Uterus (tissue), 4 donors: ENCODE data around the gene GRIN2C. TPM values are rescaled to one million over a fixed set of nuclear protein-coding genes. Genes with fewer than 3 reads are reported as not detected.

ENCODE experiments used
- DNase-seq, 2 donors: peaks; one replicate each; pipeline ENCODE4 v3.0.0-alpha.2; 2019 to 2020
- H3K27ac ChIP-seq, 2 donors: fragments of 200-600 bp; sonication (generic); 1 replicate in 1 of 2; 2 replicates in 1 of 2; pipeline ENCODE4 v1.5.1; 2016 to 2018
- H3K27me3 ChIP-seq, 2 donors: fragments of 200-600 bp; sonication (generic); one replicate each; pipeline ENCODE4 v1.5.1; 2018 to 2019; ENCODE audit warnings: control low read depth in 1 of 2
- H3K36me3 ChIP-seq, 2 donors: fragments of 200-600 bp; sonication (generic); one replicate each; pipeline ENCODE4 v1.5.1; 2019; ENCODE audit warnings: control low read depth in 1 of 2
- H3K4me1 ChIP-seq, 2 donors: fragments of 200-600 bp; sonication (generic); one replicate each; pipeline ENCODE4 v1.5.1; 2018 to 2019; ENCODE audit warnings: control low read depth in 1 of 2
- H3K4me3 ChIP-seq, 2 donors: fragments of 200-600 bp; sonication (generic); 1 replicate in 1 of 2; 2 replicates in 1 of 2; pipeline ENCODE4 v1.5.1; 2018 to 2019; ENCODE audit warnings: mild to moderate bottlenecking in 1 of 2
- H3K9me3 ChIP-seq, 2 donors: fragments of 200-600 bp; sonication (generic); one replicate each; pipeline ENCODE4 v1.5.1; 2019; ENCODE audit warnings: control low read depth in 1 of 2
- CTCF ChIP-seq, 4 experiments: fragments of 200-600 bp in 2 of 4; fragments of 450-650 bp in 2 of 4; sonication (generic) in 2 of 4; IDR thresholded peaks; one replicate each; pipeline ENCODE4 v1.5.1; 2016 to 2019; ENCODE audit warnings: antibody characterized with exemption in 4 of 4, mild to moderate bottlenecking in 2 of 4, moderate library complexity in 1 of 4
- POLR2A ChIP-seq, 2 donors: fragments of 450-650 bp; IDR thresholded peaks; one replicate each; pipeline ENCODE4 v1.6.1; 2016; ENCODE audit warnings: antibody characterized with exemption in 2 of 2, mild to moderate bottlenecking in 1 of 2, moderate library complexity in 1 of 2
- intact Hi-C: fragments of 100-400 bp; cut with DNase I; formaldehyde crosslinking; loops from one replicate; pipeline ENCODE4 v1.15.1; 2023; ENCODE audit warnings: low total_unique reads
- total RNA-seq, 4 donors: library from RNA; depleted of rRNA in 3 of 4; stranded (reverse); fragments of >200 nt in 3 of 4; gene quantifications; one replicate each; pipeline versions ENCODE4 v1.1.0 to v1.2.4, GENCODE V29; 2014 to 2023
- donor health status: DM: yes; HTN: yes; CAD: no.

Gene GRIN2C
- total RNA-seq, 4 donors from 2014 or later, result 0.55 to 0.90 TPM; not detected in 2

- H3K4me1 ChIP-seq, result peaks cover 0 to 18% of the 10 kb centered on the region in 2 donors
- H3K36me3 ChIP-seq, result no peaks in the 10 kb centered on the region
- intact Hi-C loops, result loop anchor here (5.0 to 10.0 kb wide), 2 partner anchors 68 to 116 kb away; partner anchors contain the start of gene NHERF1
- DNase-seq, result no peak
- TF ChIP-seq POLR2A (IDR thresholded peaks at IDR 0.05) (no peak), CTCF (IDR thresholded peaks at IDR 0.05) (no peak)
- H3K27ac ChIP-seq, result no peak overlapping the region
- H3K4me3 ChIP-seq, result no peak overlapping the region
- H3K27me3 ChIP-seq, result peaks cover 18 to 31% of the 10 kb centered on the region in 2 donors
- no peaks in the 10 kb centered on the region for H3K9me3 ChIP-seq
Measured at GRCh38 chr17:74860229-74860871, 665 bp upstream of the GRIN2C start.

GRCh38 chr17:74858672-74859458 is 820 bp downstream of the GRIN2C start:
- Histone ChIP-seq H3K27me3 (peaks cover 18 to 35% of the 10 kb centered on the region in 2 donors), H3K9me3 (no peaks in the 10 kb centered on the region), H3K36me3 (no peaks in the 10 kb centered on the region), H3K4me3 (no peak overlapping the region), H3K4me1 (peaks cover 0 to 18% of the 10 kb centered on the region in 2 donors), H3K27ac (no peak overlapping the region)
- DNase-seq, result no peak
- intact Hi-C loops, result no loop called here
- TF ChIP-seq CTCF (IDR thresholded peaks at IDR 0.05) (no peak), POLR2A (IDR thresholded peaks at IDR 0.05) (no peak)

- intact Hi-C loops, result no loop called here
- H3K4me3 ChIP-seq, result no peak overlapping the region
- DNase-seq, result no peak
- peaks cover 21 to 50% of the 10 kb centered on the region in 2 donors for H3K27me3 ChIP-seq
- H3K4me1 ChIP-seq, result peaks cover 0 to 18% of the 10 kb centered on the region in 2 donors
- no peaks in the 10 kb centered on the region for H3K36me3 ChIP-seq
- TF ChIP-seq POLR2A (IDR thresholded peaks at IDR 0.05) (no peak), CTCF (IDR thresholded peaks at IDR 0.05) (no peak)
- H3K9me3 ChIP-seq, result no peaks in the 10 kb centered on the region
- H3K27ac ChIP-seq, result no peak overlapping the region
Measured at GRCh38 chr17:74857191-74857590, 2.5 kb downstream of the GRIN2C start.

- intact Hi-C loops, result no loop called here
- Histone ChIP-seq H3K4me1 (peaks cover 0 to 18% of the 10 kb centered on the region in 2 donors), H3K36me3 (no peaks in the 10 kb centered on the region), H3K27ac (no peak overlapping the region), H3K27me3 (peaks cover 26 to 57% of the 10 kb centered on the region in 2 donors), H3K4me3 (no peak overlapping the region), H3K9me3 (no peaks in the 10 kb centered on the region)
- no peak for TF ChIP-seq POLR2A (IDR thresholded peaks at IDR 0.05)
- no peak for TF ChIP-seq CTCF (IDR thresholded peaks at IDR 0.05)
- DNase-seq, result no peak
Measured at GRCh38 chr17:74856112-74856511, 3.6 kb downstream of the GRIN2C start.

GRCh38 chr17:74855323-74855722 is 4.4 kb downstream of the GRIN2C start:
- no peak for DNase-seq
- H3K27me3 ChIP-seq, result peaks cover 19 to 50% of the 10 kb centered on the region in 2 donors
- no peak overlapping the region for H3K4me3 ChIP-seq
- no peaks in the 10 kb centered on the region for H3K36me3 ChIP-seq
- no peaks in the 10 kb centered on the region for H3K9me3 ChIP-seq
- peaks cover 0 to 10% of the 10 kb centered on the region in 2 donors for H3K4me1 ChIP-seq
- no peak for TF ChIP-seq CTCF (IDR thresholded peaks at IDR 0.05)
- no peak for TF ChIP-seq POLR2A (IDR thresholded peaks at IDR 0.05)
- H3K27ac ChIP-seq, result no peak overlapping the region
- intact Hi-C loops, result no loop called here
